ENCODE measurements around the gene PITPNM3.

PITPNM3 gene

DNA sequence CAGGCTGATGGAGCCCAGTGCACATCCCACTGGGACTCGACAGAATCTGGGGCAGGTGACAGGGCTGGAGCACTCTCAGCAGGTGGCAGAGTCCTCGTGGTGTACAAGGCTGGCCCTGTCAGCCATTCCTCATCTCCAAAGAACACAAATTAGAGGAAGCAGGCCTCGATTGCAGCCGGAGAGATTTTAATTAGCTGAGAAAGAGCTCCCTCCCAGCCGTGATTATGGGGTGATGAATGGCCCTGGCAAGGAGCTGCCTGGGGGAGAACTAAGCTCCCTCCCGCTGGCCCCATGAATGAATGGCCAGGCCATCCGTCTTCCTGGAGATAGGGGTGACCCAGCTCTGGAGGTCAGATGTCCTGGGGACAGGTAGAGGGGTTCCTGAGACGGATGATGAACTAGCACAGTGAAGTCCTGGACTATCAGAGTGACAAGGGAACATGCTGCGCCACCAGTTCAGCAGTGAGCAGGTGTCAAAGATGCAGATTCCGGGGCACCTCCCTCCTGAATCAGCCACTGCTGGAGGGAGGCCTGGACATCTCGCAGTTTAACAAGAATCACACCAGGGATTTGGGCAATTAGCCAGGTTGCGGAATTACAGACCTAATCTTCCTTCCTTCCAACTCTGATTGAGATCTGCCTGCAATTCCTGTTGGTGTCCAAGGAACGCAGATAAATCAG lies 76.6 kb downstream of the PITPNM3 start:
- no peak for DNase-seq (ENCODE audit: low spot score)

DNA sequence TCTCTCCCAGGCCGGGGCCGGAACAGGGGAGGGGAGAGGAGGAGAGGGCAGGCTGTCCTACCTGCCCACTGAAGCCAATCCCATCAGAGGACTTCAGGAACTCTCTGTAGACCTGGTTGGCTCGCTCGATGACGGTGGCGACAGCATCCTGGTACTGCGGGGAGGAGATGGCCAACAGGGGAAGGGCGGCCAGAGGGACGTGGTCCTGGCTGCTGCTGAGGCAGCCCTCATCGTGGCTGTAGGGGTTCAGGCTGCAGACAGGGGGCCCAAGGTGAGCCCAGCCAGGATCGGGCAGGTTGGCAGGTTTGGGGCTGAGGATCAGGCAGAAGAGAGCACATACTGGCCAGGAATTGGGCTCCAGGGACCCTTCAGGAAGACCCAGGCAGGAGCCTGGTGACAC lies 77.9 kb downstream of the PITPNM3 start:
- DNase-seq (ENCODE audit: low spot score), result no peak

DNA sequence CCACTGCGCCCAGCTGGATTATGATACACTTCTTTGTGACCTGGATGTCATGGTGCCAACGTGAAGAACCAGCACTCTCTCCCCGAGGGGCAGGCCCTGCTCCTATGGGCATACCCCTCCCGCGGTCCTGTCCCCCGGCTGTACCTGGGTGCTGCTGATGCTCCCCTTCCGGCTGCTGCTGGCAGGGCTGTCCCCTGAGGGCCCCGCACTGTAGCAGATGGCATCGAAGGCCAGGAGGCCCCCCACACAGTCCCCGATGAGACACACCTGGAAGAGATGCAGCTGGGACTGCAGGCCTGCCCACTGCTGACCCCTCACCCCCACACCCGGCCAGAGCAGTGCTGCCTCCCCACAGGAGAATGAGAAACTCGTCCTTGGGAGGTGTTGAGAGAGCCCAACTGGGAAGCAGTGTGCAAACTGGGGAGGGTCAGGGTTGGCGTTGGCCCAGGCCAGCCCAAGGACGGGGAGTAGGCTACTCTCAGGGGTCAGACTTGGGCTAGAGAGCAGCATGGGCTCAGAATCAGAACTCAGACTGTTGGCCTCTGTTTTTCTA lies 78.4 kb downstream of the PITPNM3 start:
- DNase-seq (ENCODE audit: low spot score), result no peak

DNA sequence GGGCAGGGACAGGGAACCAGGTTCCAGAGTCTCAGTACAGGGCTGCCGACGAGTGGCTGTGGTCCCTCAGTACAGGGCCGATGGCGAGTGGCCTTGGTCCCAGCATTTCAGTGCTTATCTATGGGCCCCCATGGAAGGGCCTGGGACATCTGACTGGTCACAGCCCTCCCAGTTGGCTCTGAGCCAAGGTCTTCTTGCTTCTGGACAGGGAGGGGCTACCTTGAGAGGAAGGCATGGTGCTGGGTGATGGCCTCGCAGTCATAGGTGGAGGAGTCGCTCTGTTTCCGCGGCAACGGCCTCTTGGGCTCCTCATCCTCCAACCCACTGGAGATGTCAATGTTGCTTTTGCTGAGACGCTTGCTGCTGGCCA lies 79.6 kb downstream of the PITPNM3 start:
- no peak for DNase-seq (ENCODE audit: low spot score)

DNA sequence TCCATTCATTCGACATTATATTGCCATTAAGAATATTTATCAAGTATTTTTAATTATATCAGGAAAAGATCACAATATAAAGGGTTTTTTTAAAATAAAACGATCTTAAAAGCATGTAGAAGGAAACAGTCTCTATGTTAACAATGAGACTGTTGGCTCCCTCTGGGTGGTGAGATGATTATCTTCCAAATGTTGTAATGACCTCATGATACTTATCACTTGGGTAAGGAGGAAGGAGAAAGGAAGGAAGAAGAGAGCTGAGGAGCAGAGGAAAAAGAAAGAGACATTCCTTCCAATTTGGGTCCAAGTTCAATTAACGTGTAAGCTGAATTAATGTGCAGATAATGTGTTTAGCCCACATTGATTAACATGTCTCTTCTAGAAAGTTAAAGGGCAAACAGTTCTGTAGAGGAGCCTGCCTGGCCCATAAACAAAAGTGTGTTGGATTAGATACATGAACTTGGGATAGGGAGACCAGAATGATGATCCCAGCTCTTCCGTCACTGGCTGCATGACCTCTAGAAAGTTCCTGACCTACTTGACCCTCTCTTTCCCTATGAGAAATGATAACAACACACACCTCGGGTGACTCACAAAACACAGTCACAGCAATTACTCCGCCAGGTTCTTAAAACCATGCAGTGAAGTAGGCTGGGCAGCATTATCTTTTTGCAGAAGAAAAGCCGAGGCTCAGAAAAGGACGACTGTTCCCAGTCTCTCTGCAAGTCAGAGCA lies 80.1 kb downstream of the PITPNM3 start:
- no peak for DNase-seq (ENCODE audit: low spot score)

DNA sequence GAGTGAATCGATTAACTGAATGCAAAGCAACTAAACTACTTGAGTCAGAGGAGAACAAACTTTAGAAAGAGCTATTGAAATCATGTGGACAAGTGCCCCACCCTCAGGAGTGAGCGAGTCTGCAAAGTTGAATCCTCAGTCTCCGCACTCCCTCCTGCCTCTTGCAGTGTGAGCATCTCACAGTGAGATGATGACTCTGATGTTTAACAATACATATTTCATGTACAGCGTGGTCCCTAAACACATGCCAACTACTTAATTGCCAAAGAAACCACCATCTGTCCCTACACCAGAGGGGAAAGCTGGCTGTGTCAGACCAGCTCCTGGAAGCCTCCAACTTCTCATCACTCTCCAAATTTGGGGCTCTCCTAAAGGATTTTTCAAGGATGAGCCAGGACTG lies 80.9 kb downstream of the PITPNM3 start:
- peak; percentile 1 for DNase-seq (ENCODE audit: low spot score)

DNA sequence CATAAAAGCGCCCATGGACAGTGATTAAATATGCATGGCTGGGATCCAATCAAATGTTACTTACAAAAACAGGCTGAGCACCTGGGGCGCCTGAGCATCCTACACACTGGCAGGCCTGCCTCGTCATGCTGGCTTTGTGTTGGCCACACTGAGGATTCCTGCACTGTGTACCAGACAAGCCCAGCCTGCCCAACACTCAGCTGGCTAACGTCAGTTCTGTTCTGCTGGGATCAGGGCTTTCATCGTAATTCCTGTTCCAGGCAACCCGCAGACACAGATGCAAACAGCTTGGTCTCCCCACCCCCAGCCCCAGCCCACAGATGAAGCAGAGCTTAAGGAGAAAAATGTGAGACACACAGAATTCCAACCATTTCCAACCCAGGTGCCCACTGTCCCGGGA lies 81.4 kb downstream of the PITPNM3 start:
- no peak for DNase-seq (ENCODE audit: low spot score)

DNA sequence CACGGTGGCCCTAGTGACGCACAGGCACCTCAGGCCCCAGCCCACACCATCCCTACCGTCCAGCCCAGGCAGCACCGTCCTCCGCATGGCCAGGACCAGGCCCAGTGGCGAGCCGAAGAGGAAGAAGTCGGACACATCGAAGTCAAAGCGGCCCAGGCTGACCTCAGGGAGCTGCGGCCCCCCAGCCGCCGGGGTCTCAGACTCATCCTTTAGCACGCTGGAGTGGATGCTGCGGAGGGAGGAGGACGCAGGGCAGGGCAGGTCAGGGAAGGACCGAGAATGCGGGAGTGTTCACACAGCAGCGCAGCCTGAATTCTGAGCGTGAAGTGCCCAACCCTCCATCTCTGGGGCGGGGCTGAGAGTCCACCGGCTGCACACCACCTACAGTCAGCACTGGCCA lies 82.0 kb downstream of the PITPNM3 start:
- no peak for DNase-seq (ENCODE audit: low spot score)

DNA sequence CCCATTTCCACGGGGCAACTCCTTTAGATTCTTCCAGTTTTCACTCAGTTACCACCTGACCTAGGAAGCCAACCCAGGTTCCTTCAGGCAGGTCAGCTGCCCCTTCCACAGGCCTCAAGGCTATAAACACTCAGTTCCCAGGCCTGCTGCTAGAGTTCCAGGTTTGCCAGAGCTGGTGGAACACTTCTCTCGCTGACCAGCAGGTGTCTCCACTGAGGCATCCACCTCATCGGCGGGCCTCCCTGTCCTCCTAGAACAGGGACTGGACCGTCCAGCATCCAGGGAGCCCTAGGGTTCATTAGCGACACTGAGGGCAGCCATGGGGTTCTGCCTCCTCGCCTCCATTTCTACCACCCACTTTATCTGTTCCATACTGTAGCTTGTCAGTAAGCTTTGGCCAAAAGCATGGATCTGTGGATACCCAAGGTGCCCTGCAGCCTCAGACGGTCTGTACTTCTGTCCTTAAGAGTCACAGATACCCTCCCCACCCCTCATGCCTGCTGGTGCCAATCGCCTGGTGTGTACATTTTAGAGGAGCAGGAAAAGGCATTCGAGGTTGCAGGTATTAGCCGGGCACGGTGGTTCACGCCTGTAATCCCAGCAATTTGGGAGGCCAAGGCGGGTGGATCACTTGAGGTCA lies 83.1 kb downstream of the PITPNM3 start:
- DNase-seq (ENCODE audit: low spot score), result peak; percentile 60

DNA sequence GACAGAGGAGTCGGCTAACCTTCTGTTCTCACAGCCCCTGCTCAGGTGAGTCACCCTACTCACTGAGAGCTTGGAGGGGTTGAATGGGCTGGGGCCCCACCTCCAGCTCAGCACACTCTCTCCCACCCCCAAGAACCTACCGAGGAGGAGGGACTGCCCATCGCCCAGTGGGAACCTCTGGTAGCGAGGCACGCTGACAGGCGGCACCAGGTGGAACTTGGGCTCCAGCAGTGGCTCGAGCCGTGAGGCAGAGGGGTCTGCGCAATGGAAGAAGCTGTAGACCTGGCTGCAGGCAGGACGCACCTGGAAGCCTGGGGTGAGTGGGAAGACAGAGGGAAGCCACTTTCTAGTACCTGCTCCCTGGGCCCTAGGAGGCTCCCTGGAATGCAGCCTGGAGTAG lies 83.8 kb downstream of the PITPNM3 start:
- no peak for DNase-seq (ENCODE audit: low spot score)

DNA sequence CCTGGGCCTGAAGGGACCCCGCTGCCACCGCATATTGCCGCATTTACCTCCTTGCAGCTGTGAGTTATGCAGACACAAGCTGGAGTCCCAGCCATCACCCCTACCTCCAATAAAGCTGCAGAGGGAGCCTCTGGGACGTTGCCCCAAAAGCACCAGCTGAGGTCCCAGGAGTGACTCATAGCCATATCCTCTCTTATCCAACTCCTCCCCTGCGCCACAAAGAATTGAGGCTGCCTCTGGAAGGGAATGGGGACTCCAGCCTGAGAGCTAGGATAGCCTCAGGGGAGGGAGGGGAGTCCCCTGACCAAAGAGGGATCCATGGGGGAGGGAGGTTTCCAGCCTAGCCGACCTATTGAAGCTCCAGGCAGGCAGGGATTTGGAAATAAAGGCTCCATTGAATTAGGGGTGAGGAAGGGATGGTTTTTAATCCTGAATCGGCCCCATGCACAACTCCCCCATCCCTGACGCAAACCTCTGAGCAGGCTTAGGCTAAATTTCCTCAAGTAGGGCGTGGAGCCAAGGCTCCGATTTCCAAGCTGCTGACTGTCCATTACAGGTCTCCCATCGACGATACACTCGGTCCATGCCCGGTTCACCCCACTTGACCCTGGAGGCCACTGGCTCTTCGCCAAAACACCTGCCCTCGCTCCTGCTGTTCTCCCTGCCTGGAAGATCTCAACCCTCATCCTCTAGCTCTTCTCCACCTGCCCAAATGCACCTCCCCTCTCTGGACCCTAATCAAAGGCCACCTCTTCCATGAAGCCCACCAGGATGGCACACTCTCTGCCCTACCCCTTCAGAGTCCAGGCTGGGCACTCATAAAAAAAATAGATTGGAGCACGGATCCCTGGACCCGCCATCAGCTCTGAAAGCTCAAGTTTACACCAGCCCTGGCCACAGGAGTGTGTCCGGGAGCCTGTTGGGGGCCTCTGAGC lies 84.6 kb downstream of the PITPNM3 start:
- no peak for DNase-seq (ENCODE audit: low spot score)

DNA sequence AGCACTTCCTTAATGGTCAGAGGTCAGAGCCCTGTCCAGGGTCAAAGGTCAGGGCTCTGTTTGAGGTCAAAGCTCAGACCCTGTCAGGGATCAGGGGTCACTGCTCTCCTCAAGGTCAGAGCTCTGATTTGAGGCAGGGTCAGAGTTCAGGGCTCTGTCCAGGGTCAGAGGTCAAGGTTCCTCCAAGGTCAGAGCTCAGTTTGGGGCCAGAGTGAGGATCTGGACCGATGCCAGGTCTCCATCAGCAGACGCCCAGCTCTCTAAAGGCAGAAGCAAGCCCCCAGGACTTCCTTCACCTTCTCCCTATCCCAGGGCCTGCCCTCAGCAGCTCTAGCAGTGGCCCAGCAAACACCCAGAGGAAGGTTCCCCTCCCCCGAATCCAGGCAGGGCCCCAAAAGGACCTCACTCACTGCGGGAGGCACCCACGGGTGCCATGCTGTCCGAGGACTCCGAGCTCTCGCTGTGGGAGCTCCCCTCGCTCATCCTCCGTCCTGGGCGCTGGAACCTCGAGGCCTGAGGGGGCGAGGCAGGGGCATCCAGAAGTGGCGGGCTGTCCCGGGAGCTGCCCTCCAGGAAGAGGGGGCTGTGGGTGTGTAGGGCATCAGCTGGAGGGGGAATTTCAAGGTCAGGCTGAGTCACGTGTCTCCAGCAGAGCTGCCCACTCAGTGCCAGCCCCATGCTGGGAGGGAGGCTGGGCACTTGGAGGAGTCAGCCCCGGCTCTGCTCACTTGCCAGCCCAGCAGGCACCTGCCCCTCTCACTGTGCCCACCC lies 85.4 kb downstream of the PITPNM3 start:
- no peak for DNase-seq (ENCODE audit: low spot score)

DNA sequence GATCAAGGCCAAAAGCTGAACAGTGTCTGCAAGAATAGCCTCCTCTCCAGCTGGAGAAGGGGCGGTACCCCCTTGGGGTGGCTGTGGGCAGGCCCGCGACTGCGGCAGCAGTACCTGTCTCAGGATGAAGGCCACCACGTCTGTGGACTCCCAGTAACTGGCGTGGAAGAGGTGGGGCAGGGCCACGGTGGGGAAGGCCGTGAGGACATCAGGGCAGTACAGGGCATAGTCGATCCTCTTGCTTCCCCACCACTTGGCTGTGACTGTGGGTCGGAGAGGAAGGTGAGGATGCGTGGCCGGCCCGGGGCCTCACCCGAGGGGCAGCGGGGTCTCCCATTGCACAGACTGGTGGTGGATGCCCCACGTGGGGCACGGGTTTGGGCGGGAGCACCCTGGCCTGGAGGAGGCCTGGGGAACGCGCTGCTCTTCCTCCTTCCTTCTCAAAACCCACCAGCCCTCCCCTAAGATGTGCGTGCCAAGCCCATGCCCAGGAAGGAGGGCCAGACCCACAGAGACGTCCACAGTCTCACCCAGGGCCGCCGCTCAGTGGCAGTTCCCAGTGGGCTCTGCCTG lies 86.1 kb downstream of the PITPNM3 start:
- DNase-seq (ENCODE audit: low spot score), result no peak

DNA sequence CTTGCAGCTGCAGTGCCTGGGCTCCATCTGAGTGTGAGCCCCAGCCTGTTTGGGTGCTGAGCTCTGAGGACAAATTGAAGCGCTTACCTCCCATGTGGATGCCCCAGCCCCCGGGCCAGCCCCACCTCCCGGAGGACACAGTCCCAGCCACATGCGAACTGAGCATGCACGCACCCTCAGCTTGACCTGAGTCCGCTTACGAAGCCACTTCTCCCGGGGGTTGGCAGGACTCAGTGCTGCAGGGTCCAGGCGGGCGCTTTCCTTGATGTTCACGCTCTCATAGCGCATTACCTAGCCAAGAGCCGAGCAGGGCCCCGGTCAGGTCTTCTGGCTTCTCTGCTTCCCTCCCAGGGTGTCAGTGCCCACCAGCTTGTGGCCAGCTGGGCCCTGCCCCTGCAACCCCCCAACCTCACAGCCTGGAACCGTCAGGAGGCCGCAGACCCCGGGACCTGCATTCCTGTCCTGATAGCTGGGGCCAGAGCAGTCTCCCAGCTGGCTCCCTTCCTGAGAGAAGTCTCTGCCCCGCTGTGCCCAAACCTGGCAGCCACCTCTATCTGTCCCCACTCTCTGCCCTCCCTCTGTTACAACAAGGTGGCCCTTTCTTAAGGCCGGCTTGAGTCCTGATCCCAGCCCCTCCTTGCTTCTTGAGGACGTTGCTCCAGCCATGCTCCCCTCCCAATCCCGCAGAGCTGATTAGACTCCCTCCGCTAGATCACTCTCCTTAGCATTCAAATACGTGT lies 88.1 kb downstream of the PITPNM3 start:
- DNase-seq (ENCODE audit: low spot score), result no peak

DNA sequence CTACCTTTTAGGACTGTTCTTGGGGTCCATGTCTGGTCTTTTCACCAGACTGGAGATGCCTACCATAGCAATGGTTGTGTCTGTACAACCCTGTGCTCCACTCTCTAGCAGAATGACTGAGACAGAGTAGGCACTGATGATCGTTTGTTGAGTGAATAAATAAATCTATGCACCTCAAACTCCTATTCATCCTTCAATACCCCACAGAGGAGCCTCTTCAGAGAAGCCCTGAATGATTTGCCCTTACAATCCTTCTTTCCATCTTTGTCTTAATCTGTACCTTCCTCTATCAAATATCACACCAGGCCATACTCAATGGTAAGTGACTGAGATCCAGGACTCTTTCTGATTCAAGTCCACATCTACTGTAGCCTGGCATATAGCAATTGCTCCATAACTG lies 88.8 kb downstream of the PITPNM3 start:
- no peak for DNase-seq (ENCODE audit: low spot score)

DNA sequence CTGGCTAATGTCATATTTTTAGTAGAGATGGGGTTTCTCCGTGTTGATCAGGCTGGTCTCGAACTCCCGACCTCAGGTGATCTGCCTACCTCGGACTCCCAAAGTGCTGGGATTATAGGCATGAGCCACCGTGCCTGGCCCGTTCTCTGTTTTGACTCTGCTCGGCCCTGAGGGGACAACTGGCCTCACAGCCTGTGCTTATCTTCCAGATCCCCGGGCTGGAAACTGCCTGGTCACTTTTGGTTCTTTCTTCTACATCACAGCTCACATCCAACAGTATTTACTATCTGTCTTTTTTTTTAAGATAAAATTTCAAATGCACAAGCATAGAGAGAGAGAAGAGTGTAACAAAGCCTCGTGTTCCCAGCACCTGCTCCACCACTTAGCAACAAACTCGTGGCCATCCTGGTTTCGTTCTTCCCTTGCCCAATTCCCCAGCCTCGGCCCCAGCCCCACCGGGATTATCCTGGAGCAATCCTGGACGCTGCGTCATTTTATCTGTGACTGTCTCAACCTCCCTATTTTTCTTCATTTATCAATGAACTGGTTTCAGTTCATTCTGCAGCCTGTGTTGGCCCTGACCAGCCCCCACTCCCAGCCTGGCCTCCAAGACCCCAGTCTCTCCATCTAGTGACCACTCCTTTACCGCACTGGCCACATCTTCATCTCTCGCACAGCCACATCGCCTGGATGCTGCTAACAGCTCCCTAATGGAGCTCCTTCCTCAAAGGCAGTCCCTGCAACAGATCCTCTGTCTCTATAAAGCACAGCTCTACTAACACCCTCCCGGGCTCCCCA lies 91.0 kb downstream of the PITPNM3 start:
- DNase-seq (ENCODE audit: low spot score), result no peak

DNA sequence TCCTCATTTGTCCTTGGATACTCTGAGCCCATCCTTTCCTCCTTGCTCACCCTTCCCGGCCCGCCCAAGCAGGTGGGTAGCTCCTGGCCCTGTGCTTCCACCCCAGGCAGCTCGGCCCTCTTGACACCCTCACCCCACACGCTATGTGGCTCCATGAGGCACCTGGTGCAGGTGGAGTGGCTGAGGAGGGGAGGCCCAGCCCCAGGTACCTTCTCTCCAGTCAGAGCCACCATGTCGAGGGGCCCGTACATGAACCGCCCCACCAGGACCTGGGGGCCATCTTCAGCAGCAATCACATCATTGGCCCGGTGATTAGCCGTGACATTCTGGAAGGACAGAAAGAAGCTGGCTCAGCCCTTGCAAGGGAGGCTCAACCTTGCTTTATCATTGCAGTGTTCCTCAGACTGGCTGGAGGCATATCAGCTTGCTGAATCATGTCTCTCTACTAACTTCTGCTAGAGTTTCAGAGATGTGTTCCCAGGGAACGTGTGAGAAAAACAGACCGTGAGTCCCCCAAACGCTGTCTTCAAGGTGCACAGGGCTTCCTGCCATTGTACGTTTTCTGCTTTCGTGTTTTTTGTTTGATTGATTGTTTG lies 91.8 kb downstream of the PITPNM3 start:
- DNase-seq (ENCODE audit: low spot score), result no peak

DNA sequence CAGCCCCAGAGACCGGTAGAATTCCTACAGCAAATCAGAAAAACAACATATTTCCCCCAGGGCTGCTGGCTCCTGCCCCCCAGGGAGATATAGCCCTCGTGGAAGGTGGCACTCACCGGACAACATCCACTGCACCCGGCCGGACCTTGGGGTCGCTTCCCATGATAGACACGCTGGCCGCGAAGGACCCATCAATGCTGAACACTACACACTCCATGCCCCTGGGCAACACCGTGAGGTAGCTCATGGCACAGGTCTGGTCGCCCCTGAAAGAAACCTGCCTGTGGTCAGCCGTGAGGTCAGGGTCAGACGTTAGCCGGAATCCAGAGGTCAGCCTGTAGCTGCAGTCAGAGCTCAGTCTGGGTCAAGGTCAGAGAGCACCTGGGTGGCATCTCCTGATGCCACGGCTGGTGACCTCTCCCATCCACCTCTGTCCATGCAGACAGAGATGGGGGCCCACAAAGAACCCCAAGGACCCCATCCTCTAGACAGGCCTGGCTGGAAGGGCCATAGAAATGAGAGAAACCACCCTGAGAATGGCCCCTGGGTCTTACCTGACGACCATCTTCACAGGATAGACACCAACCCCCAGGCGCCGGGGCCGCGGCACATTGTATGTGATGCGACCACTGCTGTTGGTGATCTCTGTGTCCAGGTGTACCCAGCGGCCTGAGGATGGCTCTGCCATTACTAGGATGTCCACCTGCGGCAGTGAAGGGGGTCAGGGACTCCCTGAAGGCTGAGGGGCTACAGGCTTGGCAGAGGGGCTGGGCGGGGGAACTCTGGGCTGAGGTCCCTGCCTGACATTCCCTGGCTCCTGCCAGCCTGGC lies 92.5 kb downstream of the PITPNM3 start:
- no peak for DNase-seq (ENCODE audit: low spot score)

All from pons (tissue), 1 donor.